ENCODE data around the gene EED. TPM values are rescaled to one million over a fixed set of nuclear protein-coding genes. Genes with fewer than 3 reads are reported as not detected.
"Not testable (repeated sequence)": the region's sequence is repeated elsewhere in the genome, so short reads cannot be mapped to it uniquely, and the experiment has no call there.

The EED gene
- total RNA-seq, 1 experiment from 2014 or later = 18.6 TPM

DNA sequence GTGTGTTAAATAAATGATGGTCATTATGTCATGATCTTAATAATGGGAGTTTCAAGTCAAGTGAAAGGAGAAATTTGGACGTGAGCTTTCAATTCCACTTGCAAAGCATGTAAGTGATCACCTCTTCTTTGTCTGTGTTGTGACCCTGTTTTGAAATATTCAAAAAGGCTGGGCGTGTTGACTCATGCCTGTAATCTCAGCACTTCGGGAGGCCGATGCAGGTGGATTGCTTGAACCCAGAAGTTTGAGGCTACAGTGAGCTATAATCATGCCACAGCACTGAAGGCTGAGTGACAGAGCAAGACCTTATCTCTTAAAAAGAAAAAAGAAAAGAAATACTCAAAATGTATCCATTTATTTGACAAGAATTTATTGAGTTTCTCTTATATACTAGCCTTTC is 32.9 kb upstream of the EED start:
- no peak overlapping the region for H3K4me3 ChIP-seq
- no peaks in the 10 kb centered on the region for H3K27me3 ChIP-seq
- H3K36me3 ChIP-seq = no peaks in the 10 kb centered on the region
- no peaks in the 10 kb centered on the region for H3K9me3 ChIP-seq
- DNase-seq = no peak

DNA sequence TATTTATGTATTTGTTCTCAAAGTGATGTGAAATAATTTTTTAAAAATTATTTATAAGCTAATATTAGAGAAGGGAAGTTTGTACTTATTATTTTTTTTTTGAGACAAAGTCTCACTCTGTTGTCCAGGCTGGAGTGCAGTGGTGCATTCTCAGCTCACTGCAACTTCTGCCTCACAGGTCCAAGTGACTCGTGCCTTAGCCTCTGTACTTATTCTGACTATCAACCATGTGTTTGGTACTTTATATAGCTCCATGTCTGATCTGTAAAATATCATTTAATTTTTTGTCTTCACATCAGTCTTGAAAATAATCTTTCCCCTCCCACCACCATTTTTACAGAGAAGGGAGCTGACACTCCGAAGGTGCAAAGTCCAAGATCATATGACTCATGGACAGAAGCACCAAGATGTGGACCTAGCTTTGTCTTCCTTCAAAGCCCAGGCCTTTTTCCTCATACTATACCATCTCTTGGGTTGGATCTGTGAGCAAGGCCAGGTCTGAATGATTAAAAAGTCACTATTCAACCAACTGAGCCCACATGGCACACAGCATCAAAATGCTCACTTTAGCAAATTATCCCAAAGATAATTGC is 32.4 kb upstream of the EED start:
- Histone ChIP-seq H3K27me3 (no peaks in the 10 kb centered on the region), H3K9me3 (no peaks in the 10 kb centered on the region), H3K36me3 (no peaks in the 10 kb centered on the region), H3K4me3 (no peak overlapping the region)
- DNase-seq = no peak

DNA sequence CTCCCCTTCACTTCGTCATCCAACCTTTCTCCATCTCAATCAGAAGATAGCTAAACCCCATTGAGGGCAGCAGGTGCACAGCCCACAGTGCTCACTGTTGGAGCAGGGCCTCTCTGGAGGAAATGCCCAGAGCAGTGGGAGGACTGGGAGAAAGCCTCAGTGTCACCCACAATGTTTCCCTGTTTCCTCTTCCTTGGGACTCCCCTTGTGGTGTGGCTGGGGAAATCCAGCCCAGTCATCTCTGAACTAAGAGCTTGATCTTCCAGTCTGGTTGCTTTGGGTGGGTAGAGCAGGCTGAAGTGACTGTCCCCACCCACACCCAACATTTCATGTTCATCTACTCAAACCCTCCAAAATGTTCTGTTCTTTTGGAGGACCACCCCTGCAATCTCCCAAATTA is 29.8 kb upstream of the EED start:
- no peaks in the 10 kb centered on the region for H3K27me3 ChIP-seq
- DNase-seq = no peak
- no peaks in the 10 kb centered on the region for H3K36me3 ChIP-seq
- no peaks in the 10 kb centered on the region for H3K9me3 ChIP-seq
- no peak overlapping the region for H3K4me3 ChIP-seq

DNA sequence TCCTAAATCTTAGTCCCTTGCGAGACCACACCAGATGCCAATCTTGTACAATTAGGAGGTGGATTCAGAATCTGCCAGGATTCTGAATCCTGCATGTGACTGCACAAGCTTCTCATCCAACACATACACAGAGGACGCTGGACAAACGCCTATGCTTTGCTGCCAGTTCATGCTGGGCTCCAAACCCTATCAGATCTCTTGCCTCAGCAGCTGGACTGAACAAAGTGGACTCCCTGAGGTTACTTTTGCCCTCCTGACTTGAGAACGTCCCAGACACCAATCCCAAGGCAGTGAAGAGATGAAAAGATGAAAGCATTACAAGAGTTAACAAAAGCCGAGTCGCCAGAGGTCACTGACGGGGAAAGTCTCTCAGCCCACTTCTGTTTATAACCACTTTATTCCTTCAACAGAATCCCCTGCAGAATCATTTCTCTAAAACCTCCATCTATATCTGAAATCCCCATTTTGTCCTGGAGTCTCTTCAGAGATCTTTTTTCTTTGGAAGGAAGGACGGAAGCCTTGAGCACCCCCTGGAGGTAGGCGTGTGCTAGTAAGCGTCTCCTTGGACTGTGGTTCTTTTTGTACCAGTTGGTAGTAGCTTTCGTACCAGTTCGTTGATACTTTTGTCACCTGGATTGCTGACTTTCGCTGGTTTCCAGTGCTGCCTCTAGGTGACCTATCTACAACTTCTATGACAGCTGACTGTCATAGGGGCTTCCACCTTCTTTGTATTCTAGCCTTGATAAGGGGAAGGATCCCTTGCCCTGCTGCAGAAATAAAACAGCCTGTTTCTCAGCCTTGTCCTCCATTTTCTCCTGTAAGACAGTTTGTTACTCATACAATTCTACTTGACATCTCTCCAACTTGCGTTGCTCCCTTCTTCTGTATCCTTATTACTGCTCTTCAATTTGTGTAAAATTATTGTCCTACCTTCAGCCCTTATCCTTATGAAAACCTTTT is 26.1 kb upstream of the EED start:
- Histone ChIP-seq H3K27me3 (no peaks in the 10 kb centered on the region), H3K36me3 (no peaks in the 10 kb centered on the region), H3K4me3 (peak overlapping the region; percentile 19), H3K9me3 (no peaks in the 10 kb centered on the region)
- DNase-seq = peak; percentile 48

DNA sequence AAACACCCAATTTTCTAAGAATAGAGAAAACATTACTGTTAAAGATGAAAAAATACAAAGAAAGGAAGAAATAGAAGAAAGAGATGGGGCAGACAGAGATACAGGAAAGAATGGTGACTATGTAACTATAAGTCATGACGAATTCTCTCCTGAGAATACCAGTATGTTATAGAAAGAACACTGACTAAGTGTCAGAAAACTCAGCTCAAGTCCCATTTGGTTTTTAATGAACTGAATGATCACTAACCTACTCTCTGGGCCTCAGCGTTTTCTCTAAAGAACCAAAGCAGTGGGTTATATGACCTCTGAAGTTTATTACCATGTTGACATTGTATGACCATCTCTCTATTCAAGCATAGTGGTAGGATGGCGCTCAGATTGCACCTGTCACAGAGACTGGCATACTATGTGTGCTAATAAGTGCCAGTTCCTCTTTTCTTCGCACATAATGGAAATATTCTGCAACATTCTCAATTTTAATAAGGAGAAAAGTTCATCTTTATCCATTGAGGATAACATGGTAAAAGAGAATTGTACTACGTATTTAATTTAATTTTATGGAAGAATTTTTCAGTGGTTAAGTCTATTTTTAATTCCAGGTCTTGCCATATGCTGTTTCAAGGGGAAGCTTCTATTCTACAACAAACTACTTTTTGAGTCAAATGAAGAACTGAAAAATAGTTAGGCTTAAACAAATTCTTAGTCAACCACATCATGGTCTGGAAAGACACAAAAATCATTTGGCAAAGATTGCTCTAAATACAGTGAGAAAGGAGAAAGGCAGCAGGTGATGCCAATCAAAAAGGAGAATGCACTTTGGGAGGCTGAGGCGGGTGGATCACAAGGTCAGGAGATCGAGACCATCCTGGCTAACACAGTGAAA is 25.0 kb upstream of the EED start:
- no peak overlapping the region for H3K4me3 ChIP-seq
- no peaks in the 10 kb centered on the region for H3K27me3 ChIP-seq
- H3K9me3 ChIP-seq = no peaks in the 10 kb centered on the region; the same call in 1 of the 2 replicates
- H3K36me3 ChIP-seq = no peaks in the 10 kb centered on the region
- no peak for DNase-seq

DNA sequence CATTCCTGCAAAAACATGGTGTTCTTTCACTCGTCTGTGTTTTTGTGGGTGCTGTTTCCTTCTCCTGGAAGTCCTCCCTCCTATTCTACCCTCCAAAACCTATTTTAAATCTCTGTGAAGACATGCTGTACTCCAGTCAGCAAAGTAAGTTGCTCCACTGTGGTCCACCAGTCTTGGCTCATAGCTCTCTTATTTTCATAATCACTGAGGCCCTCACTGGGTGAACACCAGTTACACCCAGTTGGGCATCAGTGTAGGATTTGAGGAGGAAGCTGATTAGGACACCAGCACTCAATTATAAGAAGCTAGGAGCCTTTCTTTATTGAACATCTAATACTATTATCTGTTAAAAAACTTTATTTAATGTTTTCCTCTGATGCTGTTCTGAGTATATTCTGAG is 23.9 kb upstream of the EED start:
- DNase-seq = no peak
- no peak overlapping the region for H3K4me3 ChIP-seq
- H3K27me3 ChIP-seq = no peaks in the 10 kb centered on the region
- no peaks in the 10 kb centered on the region for H3K36me3 ChIP-seq
- H3K9me3 ChIP-seq = no peaks in the 10 kb centered on the region; the same call in 1 of the 2 replicates

DNA sequence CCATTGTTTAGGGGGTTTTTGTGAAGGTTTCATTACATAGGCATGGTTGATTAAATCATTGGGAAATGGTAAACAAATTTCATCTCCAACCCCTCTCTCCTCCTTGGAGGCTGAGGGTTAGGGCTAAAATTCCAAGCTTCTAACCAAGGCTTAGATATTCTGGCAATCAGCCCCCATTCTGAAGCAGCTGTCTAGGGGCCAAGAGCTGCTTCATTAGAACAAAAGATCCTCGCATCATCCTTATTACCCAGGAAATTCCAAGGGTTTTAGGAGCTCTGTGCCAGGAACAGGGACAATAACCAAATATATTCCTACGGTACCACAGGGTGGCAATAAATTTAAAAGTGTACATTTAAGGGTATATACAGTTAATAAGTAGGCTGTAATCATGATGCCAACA is 22.5 kb upstream of the EED start:
- peak; percentile 18 for DNase-seq
- Histone ChIP-seq H3K27me3 (no peaks in the 10 kb centered on the region), H3K4me3 (no peak overlapping the region)

DNA sequence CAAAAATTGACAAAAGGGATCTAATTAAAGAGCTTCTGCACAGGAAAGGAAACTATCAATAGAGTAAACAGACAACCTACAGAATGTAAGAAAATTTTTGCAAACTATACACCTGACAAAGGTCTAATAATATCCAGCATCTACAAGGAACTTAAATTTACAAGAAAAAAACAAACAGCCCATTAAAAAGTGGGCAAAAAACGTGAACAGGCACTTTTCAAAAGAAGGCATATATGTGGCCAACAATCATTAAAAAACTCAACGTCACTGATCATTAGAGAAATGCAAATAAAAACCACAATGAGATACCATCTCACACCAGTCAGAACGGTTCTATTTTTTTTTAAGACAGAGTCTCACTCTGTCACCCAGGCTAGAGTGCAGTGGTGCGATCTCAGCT is 20.0 kb upstream of the EED start:
- DNase-seq, H3K4me3 ChIP-seq, H3K27me3 ChIP-seq, H3K36me3 ChIP-seq, H3K9me3 ChIP-seq: not testable (repeated sequence)

More for the DNA sequence above, 22.5 kb upstream of the EED start:
- no peaks in the 10 kb centered on the region for H3K36me3 ChIP-seq
- no peaks in the 10 kb centered on the region; the same call in 1 of the 2 replicates for H3K9me3 ChIP-seq

DNA sequence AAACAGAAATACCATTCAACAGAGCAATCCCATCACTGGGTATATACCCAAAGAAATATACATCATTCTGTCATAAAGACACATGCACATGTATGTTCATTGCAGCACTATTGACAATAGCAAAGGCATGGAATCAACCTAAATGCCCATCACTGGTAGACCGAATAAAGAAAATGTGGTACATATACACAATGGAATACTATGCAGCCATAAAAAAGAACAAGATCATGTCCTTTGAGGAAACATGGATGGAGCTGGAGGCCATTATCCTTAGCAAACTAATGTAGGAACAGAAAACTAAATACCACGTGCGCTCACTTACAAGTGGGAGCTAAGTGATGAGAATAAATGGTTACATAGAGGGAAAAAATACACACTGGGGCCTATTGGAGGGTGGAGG is 19.2 kb upstream of the EED start:
- not testable (repeated sequence) for H3K36me3 ChIP-seq, DNase-seq, H3K27me3 ChIP-seq, H3K9me3 ChIP-seq, H3K4me3 ChIP-seq

DNA sequence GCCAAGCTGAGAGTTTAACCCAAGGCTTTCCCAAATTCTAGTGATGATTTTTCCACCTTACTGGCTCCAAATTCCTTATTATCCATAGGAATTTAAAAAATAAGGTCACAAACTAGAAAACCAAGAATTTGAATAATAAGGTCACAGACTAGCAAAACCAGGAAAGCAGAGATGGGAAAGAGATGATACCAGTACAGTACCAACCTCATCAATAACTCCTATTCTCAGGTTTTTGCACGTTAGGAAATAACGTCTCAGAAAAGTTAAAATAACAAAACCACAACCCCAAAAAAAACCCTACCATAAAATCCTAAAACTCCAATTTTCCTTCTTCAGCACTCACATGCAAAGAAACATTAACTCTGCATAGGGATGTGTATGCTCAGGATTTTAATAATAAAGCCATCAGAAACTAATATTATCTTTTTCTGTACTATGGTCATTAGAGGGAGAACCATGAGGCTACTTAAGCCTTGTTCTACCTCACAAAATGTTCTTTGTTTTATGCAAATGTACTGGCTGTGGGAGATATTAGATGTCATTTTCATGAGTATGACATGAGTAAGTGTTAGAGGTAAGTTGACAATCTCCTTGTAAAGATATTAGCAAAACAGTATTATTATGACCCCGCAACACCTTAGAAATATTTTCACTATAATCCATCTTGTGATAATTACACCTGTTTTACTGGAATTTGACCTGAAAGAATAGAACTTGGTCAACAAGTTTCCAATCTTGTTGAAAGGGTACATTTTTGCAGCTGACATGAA is 16.1 kb upstream of the EED start:
- no peaks in the 10 kb centered on the region for H3K36me3 ChIP-seq
- no peaks in the 10 kb centered on the region for H3K27me3 ChIP-seq
- no peaks in the 10 kb centered on the region; the same call in 1 of the 2 replicates for H3K9me3 ChIP-seq
- no peak overlapping the region for H3K4me3 ChIP-seq
- no peak for DNase-seq

DNA sequence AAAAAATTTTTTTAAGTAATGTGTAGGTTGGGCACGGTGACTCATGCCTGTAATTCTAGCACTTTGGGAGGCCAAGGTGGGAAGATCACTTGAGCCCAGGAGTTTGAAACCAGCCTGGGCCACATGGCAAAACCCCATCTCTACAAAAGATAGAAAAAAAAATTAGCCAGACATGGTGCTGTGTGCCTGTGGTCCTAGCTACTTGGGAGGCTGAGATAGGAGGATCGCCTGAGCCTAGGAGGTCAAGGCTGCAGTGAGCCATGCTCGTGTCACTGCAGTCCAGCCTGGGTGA is 15.6 kb upstream of the EED start:
- H3K9me3 ChIP-seq, H3K36me3 ChIP-seq, H3K4me3 ChIP-seq, H3K27me3 ChIP-seq, DNase-seq: not testable (repeated sequence)

DNA sequence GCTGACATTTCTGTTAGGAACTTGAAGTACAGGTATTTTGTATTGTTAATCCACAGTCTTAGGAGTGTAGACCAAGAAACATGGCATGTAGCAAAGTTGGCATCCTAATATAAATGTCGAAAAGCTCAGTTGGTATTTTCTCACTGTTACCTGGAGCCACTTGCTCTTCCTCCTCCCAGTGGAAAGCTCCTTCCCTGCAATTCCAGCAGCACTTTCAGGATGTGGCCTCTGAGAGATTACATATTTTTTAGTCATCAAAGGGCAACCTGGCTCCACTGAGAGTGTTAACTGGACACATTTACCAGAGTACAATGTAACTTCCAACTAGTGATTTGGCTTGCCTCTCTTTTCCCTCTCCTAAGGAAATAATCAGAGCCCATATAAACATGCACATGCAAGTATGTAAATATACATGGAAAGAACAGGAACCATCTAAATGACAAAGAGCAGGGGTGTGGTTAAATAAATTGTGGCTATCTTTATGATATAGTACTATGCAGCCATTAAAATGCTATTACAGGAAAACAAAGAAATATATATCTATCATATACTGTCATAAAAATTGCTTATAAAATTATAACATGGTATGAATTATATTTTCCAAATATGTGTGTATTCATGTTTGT is 14.3 kb upstream of the EED start:
- Histone ChIP-seq H3K36me3 (no peaks in the 10 kb centered on the region), H3K27me3 (no peaks in the 10 kb centered on the region), H3K4me3 (no peak overlapping the region), H3K9me3 (no peaks in the 10 kb centered on the region)
- peak; percentile 38 for DNase-seq

DNA sequence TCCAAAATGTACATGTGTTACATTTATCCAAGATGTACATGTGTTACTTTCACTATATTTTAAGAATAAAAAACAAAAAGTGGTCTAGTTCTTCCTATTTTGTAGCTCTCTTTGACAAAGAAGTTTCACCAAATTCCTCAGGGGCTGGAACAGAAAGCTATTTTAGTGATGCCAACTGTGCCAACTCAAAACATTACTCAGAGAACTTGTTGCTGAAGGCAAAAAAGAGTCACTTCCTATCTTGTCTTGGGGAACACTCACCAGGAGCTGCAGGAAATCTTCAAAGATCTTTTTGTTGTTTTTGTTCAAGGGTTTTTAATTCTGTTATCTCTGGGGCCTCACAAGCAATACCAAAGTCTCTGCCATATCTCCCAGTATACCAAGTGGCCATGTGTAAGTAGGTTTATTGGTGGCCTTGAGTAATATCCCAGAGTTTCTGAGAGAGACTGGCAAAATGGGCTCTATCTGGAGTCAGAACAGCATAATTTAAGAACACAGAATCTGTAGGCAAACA is 13.6 kb upstream of the EED start:
- H3K9me3 ChIP-seq = no peaks in the 10 kb centered on the region
- H3K36me3 ChIP-seq = no peaks in the 10 kb centered on the region
- no peak overlapping the region for H3K4me3 ChIP-seq
- H3K27me3 ChIP-seq = no peaks in the 10 kb centered on the region
- DNase-seq = no peak

DNA sequence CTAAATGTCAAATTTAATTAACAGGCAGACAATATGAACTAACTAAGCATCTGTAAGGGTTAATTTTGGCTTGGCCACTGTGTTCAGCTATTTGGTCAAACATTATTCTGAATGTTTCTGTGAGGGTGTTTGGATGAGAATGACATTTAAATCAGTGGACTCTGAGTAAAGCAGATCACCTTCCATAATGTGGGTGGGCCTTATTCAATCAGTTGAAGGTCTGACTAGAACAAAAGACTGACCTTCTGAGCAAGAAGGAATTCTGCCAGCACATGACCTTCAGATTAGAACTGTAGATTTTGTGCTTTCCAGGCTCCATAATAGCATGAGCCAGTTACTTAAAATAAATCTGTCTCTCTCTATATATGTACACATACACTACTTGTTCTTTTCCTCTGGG is 12.0 kb upstream of the EED start:
- no peak overlapping the region for H3K4me3 ChIP-seq
- H3K9me3 ChIP-seq = no peaks in the 10 kb centered on the region
- H3K36me3 ChIP-seq = no peaks in the 10 kb centered on the region
- no peaks in the 10 kb centered on the region for H3K27me3 ChIP-seq
- no peak for DNase-seq

DNA sequence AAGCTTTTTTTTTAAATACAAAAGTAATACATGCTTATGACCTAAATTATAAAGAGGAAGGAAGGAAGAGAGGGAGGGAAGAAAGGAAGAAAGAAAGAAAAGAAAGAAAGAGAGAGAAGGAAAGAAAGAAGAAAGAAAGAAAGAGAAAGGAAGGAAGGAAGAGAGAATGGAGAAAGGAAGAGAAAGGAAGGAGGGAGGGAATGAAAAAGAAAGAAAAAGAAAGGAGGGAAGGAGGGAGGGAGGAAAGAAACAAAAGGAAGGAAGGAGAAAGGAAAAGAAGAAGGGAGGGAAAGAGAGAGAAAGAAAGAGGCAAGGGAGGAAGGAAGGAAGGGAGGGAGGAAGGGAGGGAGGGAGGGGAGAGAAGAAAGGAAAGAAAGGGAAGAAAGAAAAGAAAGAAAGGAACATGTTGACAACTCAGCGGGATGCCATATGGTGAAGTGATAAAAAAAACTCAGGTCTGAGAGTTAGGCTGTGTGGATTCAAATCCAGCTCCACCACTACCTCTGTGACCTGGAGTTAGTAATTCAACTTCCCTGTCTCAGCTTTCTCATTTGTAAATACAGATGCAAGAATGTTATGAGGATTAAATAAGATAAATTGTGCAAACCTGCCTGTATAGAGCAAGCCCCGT is 9.6 kb upstream of the EED start:
- H3K9me3 ChIP-seq = no peaks in the 10 kb centered on the region
- DNase-seq = no peak
- H3K4me3 ChIP-seq = no peak overlapping the region
- no peaks in the 10 kb centered on the region for H3K27me3 ChIP-seq
- no peaks in the 10 kb centered on the region for H3K36me3 ChIP-seq
